HG02970 (cell line): Measurements from ENCODE around the gene SLC13A1.

Experiments used
- ATAC-seq: cut with Tn5 transposase; IDR thresholded peaks from one replicate; pipeline ENCODE4 v1.9.1; 2021; ENCODE audit warnings: mild to moderate bottlenecking, moderate library complexity, moderate number of reproducible peaks; ENCODE audit not compliant: unreplicated experiment, low FRiP score

The SLC13A1 gene

GRCh38 chr7:123198668-123199652, 809 bp downstream of the SLC13A1 start:
- no peak for ATAC-seq

- no peak for ATAC-seq
Observed at GRCh38 chr7:123198111-123198510, 1.7 kb downstream of the SLC13A1 start.

- no peak for ATAC-seq
Observed at GRCh38 chr7:123193235-123193634, 6.5 kb downstream of the SLC13A1 start.

- no peak for ATAC-seq
Observed at GRCh38 chr7:123191132-123191531, 8.6 kb downstream of the SLC13A1 start.

- ATAC-seq: peak; percentile 95
Observed at GRCh38 chr7:123190109-123190831, 9.5 kb downstream of the SLC13A1 start.

- ATAC-seq: no peak
Observed at GRCh38 chr7:123185756-123186155, 14.0 kb downstream of the SLC13A1 start.

GRCh38 chr7:123184271-123184670, 15.5 kb downstream of the SLC13A1 start:
- no peak for ATAC-seq

GRCh38 chr7:123183431-123183830, 16.3 kb downstream of the SLC13A1 start:
- no peak for ATAC-seq

GRCh38 chr7:123177442-123177841, 22.3 kb downstream of the SLC13A1 start:
- ATAC-seq: no peak

- no peak for ATAC-seq
Observed at GRCh38 chr7:123170333-123171246, 29.2 kb downstream of the SLC13A1 start.

GRCh38 chr7:123169065-123169464, 30.7 kb downstream of the SLC13A1 start:
- ATAC-seq: no peak

GRCh38 chr7:123157606-123158005, 42.2 kb downstream of the SLC13A1 start:
- ATAC-seq: no peak

GRCh38 chr7:123155571-123155970, 44.2 kb downstream of the SLC13A1 start:
- ATAC-seq: no peak

GRCh38 chr7:123154231-123154860, 45.4 kb downstream of the SLC13A1 start:
- peak; percentile 91 for ATAC-seq

GRCh38 chr7:123151443-123151842, 48.3 kb downstream of the SLC13A1 start:
- ATAC-seq: no peak

GRCh38 chr7:123148813-123149212, 51.0 kb downstream of the SLC13A1 start:
- ATAC-seq: no peak

- no peak for ATAC-seq
Observed at GRCh38 chr7:123143252-123144006, 56.3 kb downstream of the SLC13A1 start.

GRCh38 chr7:123140561-123140960, 59.2 kb downstream of the SLC13A1 start:
- ATAC-seq: no peak

GRCh38 chr7:123135960-123136359, 63.8 kb downstream of the SLC13A1 start:
- no peak for ATAC-seq
